SK-N-MC (cell line): ENCODE measurements around the gene PLCXD1.

Experiments used
- EZH2 ChIP-seq: fragments of 200-600 bp; sonication (generic); IDR thresholded peaks from one replicate; pipeline ENCODE4 v1.6.1; 2017; ENCODE audit warnings: antibody characterized with exemption
- FOXP2 ChIP-seq: optimal IDR thresholded peaks from 2 replicates; pipeline ENCODE3; 2011; ENCODE audit warnings: mild to moderate bottlenecking, moderate library complexity; ENCODE audit not compliant: insufficient read depth; ENCODE audit errors: extremely low read length, control extremely low read depth
- POLR2AphosphoS5 ChIP-seq: IDR thresholded peaks from 2 replicates; pipeline ENCODE4 v1.6.1; 2012; ENCODE audit warnings: mild to moderate bottlenecking, low read depth, low read length, borderline replicate concordance

- TF ChIP-seq POLR2AphosphoS5 (no peak), EZH2 (no peak), FOXP2 (no peak)
These were observed 38.5 kb downstream of the PLCXD1 start for GRCh38 chrX:319579-320125.
